Measurements from ENCODE around the gene PPP1CA. TPM values are rescaled to one million over a fixed set of nuclear protein-coding genes. Genes with fewer than 3 reads are reported as not detected.
"Not testable (repeated sequence)": the region's sequence is repeated elsewhere in the genome, so short reads cannot be mapped to it uniquely, and the experiment has no call there.

Gene PPP1CA
- polyA plus RNA-seq, 2 of the 4 experiments (the other 2 are of a cell fraction): 174 to 208 TPM

DNA sequence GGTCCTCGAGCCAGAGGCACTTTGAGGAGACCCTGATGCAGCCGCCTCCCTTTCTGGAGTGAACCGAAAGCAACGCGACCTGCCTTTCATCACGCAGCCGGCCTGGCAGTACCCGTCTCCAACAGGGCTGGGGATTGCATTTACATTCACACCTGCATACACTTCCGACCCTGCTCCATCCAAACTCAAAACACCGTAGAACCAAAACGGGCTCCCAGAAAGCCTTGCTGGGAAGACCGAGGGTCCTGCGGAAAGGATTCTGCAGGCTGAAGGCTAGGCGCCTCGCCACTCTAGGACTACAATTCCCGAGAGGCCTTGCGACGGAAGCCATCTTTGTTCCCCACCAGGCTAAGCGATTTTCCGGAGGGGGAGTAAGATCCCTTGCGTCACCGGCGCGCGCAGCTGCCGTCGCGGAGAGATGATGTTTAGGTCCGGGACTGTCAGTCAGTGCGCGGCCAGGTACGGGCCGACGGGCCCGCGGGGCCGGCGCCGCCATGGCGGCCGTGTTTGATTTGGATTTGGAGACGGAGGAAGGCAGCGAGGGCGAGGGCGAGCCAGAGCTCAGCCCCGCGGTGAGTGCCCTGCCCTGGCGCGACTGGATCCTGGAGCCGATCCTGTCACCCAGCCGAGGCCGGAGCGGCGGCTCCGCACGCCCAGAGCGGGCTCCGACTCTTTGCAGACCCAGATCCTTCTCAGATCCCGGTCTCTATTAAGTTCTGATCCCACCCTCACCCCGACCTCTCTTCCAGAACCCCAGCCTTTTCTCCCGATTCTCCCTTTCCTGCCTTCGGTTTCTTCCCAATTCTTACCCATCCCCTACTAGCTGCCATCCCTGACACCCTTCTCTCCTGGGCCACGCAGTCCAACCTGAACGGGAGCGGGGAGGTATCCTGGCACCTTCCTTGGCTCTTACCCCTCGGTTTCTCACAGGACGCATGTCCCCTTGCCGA is 26.7 kb upstream of the PPP1CA start, which contains the start of gene RPS6KB2 (continued):
- TF ChIP-seq ESRRA (IDR thresholded peaks at IDR 0.05; ENCODE audit: borderline replicate concordance, low read length): no peak
- no peak for TF ChIP-seq HEYL (CRISPR knock-in tag; IDR thresholded peaks at IDR 0.05)
- no peak for TF ChIP-seq RAD21 (conservative IDR thresholded peaks at IDR 0.05 in 1 of 2, IDR thresholded peaks at IDR 0.05 in 1 of 2)
- no peak for TF ChIP-seq POLR2AphosphoS2 (conservative IDR thresholded peaks at IDR 0.05; ENCODE audit: low read length)
- TF ChIP-seq FOSL2 (IDR thresholded peaks at IDR 0.05): no peak
- 0 out of 2 replicates have a peak, but pooled peaks have one; percentile 24 for TF ChIP-seq FOSL2 (CRISPR knock-in tag; IDR thresholded peaks at IDR 0.05)
- TF ChIP-seq, protein P1, sequence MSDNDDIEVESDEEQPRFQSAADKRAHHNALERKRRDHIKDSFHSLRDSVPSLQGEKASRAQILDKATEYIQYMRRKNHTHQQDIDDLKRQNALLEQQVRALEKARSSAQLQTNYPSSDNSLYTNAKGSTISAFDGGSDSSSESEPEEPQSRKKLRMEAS (IDR thresholded peaks at IDR 0.05): peak; percentile 78
- TF ChIP-seq MAFK (IDR thresholded peaks at IDR 0.05; ENCODE audit: partially characterized antibody): no peak
- TF ChIP-seq ZNF302 (CRISPR knock-in tag; IDR thresholded peaks at IDR 0.05): no peak
- no peak for TF ChIP-seq HMGXB4 (CRISPR knock-in tag; IDR thresholded peaks at IDR 0.05; ENCODE audit: borderline replicate concordance)
- no peak for TF ChIP-seq TP53 (CRISPR knock-in tag; IDR thresholded peaks at IDR 0.05)
- no peak for TF ChIP-seq CBX2 (IDR thresholded peaks at IDR 0.05; ENCODE audit: borderline replicate concordance, low read depth)
- no peak; the same call in 1 of the 2 replicates for TF ChIP-seq RFX5 (IDR thresholded peaks at IDR 0.05)
- no peak; the same call in 2 of the 3 replicates for TF ChIP-seq SMC3 (IDR thresholded peaks at IDR 0.05)
- TF ChIP-seq KDM5A (IDR thresholded peaks at IDR 0.05): peak; percentile 88
- no peak for TF ChIP-seq NFE2L2 (conservative IDR thresholded peaks at IDR 0.05; ENCODE audit: low read length)
- TF ChIP-seq ZSCAN20 (CRISPR knock-in tag; IDR thresholded peaks at IDR 0.05): no peak
- 0 out of 2 replicates have a peak, but pooled peaks have one; percentile 39 for TF ChIP-seq MYC (IDR thresholded peaks at IDR 0.05; ENCODE audit: borderline replicate concordance, low read length)
- no peak for TF ChIP-seq NR3C1 (IDR thresholded peaks at IDR 0.05)
- TF ChIP-seq EHF (CRISPR knock-in tag; IDR thresholded peaks at IDR 0.05): no peak
- peak in 1 of 2 experiments; percentile 77; a peak in 3 of 5 replicates for TF ChIP-seq JUN (IDR thresholded peaks at IDR 0.05)
- TF ChIP-seq CEBPB (IDR thresholded peaks at IDR 0.05): peak; percentile 32 to 76; a peak in 2 of 4 replicates
- TF ChIP-seq, protein P2, sequence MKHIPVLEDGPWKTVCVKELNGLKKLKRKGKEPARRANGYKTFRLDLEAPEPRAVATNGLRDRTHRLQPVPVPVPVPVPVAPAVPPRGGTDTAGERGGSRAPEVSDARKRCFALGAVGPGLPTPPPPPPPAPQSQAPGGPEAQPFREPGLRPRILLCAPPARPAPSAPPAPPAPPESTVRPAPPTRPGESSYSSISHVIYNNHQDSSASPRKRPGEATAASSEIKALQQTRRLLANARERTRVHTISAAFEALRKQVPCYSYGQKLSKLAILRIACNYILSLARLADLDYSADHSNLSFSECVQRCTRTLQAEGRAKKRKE (CRISPR knock-in tag; IDR thresholded peaks at IDR 0.05; ENCODE audit: low read depth): no peak
- TF ChIP-seq FOXS1 (CRISPR knock-in tag; IDR thresholded peaks at IDR 0.05): no peak
- no peak for TF ChIP-seq HOXB5 (CRISPR knock-in tag; IDR thresholded peaks at IDR 0.05)
- no peak for TF ChIP-seq USF2 (IDR thresholded peaks at IDR 0.05)
- peak; percentile 95 for TF ChIP-seq PHF8 (IDR thresholded peaks at IDR 0.05; ENCODE audit: borderline replicate concordance, low read depth)

- DNase-seq (ENCODE audit: low read depth in 1 of 2, low spot score in 1 of 2); CTCF ChIA-PET; H3K9me3 ChIP-seq; ATAC-seq; FAIRE-seq: not testable (repeated sequence)
- Histone ChIP-seq H3K4me2 (peak overlapping the region; percentile 74), H3K27ac (peak overlapping the region; percentile 76 to 94), H3K4me1 (peaks cover 11% of the 10 kb centered on the region; the same call in 2 of the 3 replicates), H3K4me3 (peak overlapping the region; percentile 73)
- 73% methylated on average over 19 of the region's 19 CpGs for WGBS (ENCODE audit: missing lambda C conversion rate)
- POLR2A ChIA-PET: interaction anchor here (1.1 to 1.2 kb wide), 2 partner anchors 26 to 38 kb away, joined by 3 to 4 read pairs; partner anchors contain the start of gene PPP1CA
Observed at GRCh38 chr11:67427364-67427859, 25.8 kb upstream of the PPP1CA start.
